ENCODE results near the gene COG3.
A peak's percentile ranks its signal among the peaks of the same experiment; 100 is the strongest.

COG3 gene

DNA sequence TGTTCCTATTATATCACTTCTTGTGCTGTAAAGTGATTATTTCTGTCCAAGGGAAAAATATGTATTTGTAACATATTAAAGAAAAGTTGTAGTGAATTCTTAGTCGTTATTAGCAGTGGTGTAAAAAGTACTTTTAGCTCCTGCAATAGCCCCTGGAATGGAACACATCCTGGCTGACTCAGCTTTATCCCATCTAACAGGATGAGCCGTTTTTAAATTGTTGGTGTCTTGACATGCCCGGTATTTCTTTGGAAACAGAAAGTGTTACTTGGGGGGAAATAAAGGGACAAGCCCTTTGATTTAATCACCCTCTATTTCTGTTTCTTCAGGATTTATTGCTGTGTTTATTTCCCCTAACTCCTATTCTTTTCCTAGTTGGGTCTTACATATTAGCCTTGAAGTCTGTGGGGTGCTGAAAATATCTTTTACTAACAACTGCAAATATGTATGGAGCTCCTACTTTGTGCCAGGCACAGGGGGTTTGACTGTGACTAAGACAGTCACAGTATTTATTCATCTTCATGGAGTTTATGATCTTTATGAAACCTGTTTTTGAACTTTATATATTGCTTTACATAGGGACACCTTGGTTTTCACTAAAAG is 17.9 kb downstream of the COG3 start:
- H3K4me3 ChIP-seq (ENCODE audit: low read depth, low read length) = no peak overlapping the region
- TF ChIP-seq, protein P1, sequence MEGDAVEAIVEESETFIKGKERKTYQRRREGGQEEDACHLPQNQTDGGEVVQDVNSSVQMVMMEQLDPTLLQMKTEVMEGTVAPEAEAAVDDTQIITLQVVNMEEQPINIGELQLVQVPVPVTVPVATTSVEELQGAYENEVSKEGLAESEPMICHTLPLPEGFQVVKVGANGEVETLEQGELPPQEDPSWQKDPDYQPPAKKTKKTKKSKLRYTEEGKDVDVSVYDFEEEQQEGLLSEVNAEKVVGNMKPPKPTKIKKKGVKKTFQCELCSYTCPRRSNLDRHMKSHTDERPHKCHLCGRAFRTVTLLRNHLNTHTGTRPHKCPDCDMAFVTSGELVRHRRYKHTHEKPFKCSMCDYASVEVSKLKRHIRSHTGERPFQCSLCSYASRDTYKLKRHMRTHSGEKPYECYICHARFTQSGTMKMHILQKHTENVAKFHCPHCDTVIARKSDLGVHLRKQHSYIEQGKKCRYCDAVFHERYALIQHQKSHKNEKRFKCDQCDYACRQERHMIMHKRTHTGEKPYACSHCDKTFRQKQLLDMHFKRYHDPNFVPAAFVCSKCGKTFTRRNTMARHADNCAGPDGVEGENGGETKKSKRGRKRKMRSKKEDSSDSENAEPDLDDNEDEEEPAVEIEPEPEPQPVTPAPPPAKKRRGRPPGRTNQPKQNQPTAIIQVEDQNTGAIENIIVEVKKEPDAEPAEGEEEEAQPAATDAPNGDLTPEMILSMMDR (IDR thresholded peaks at IDR 0.05; ENCODE audit: low read depth, low read length, missing control alignments) = no peak
- DNase-seq (ENCODE audit: low read depth) = no peak

DNA sequence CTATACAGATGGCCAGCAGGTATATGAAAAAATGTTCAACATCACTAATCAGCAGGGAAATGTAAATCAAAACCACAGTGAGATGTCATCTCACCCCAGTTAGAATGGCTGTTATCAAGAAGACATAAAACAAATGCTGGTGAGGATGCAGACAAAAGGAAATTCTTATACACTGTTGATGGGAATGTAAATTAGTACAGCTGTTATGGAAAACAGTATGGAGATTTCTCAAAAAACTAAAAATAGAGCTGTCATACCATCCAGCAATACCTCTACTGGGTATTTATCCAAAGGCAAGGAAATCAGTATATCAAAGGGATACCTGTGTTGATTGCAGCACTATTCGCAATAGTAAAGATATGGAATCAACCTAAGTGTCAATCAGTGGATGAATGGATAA is 22.9 kb downstream of the COG3 start:
- TF ChIP-seq, protein P1 (IDR thresholded peaks at IDR 0.05; ENCODE audit: low read depth, low read length, missing control alignments) = no peak
- no peak overlapping the region for H3K4me3 ChIP-seq (ENCODE audit: low read depth, low read length)
- no peak for DNase-seq (ENCODE audit: low read depth)

DNA sequence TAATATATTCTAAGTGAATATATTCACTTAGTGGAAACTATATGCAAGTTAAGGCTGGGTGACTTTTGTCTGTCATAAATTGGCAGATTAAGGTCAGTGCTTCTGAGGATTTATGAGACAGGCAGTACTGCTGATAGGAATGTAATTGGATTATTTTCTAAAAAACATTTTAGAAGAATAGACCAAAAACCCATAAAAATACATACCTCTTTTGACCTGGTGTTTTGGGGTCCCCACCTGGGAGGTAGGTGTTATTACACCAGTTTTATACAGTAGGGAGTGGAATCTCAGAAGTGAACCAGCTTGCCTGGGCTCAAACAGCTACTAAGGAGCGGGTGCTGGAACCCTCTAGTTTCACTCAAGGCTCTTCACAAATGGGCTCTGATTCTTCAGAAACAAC is 25.3 kb downstream of the COG3 start:
- no peak for DNase-seq (ENCODE audit: low read depth)
- H3K4me3 ChIP-seq (ENCODE audit: low read depth, low read length) = no peak overlapping the region
- TF ChIP-seq, protein P1 (IDR thresholded peaks at IDR 0.05; ENCODE audit: low read depth, low read length, missing control alignments) = peak; percentile 53

DNA sequence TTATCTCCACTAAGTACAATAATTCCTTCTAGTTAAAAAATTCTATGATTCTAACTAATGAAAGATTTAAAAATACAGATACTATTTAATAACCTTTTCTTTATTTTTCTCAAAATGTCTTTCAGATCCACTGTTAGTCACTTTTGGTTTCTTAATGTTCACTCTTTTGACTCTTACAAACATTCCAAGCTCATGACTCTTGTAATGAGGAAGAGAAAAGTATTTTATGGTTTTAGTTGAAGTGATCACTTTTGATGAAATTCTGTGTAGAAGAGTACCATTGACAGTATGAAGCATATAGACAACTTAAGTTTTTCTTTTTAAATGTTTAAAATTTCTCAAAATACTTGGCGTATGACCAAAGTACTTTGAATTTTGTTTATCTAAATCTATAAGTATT is 27.8 kb downstream of the COG3 start:
- no peak overlapping the region for H3K4me3 ChIP-seq (ENCODE audit: low read depth, low read length)
- TF ChIP-seq, protein P1 (IDR thresholded peaks at IDR 0.05; ENCODE audit: low read depth, low read length, missing control alignments) = no peak
- DNase-seq (ENCODE audit: low read depth) = no peak

DNA sequence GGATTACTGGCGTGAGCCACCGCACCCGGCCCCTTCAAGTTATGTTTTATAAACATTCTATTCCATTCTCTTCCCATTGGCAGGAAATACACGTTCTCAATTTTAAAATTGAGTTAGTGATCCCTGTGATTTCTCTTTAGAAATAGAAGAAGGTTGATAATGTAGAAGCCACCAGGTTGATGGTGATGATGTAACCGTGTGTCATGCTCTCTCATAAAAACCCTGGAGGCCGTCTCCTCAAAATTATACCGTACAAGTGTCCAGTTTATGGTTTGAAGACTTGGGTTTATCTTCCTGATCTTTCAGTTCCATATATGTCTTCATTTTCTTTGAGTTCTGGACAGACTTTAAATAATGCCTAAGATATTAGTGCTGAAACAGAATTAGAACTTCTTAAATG is 32.2 kb downstream of the COG3 start:
- TF ChIP-seq, protein P1 (IDR thresholded peaks at IDR 0.05; ENCODE audit: low read depth, low read length, missing control alignments) = no peak
- no peak for DNase-seq (ENCODE audit: low read depth)
- no peak overlapping the region for H3K4me3 ChIP-seq (ENCODE audit: low read depth, low read length)

DNA sequence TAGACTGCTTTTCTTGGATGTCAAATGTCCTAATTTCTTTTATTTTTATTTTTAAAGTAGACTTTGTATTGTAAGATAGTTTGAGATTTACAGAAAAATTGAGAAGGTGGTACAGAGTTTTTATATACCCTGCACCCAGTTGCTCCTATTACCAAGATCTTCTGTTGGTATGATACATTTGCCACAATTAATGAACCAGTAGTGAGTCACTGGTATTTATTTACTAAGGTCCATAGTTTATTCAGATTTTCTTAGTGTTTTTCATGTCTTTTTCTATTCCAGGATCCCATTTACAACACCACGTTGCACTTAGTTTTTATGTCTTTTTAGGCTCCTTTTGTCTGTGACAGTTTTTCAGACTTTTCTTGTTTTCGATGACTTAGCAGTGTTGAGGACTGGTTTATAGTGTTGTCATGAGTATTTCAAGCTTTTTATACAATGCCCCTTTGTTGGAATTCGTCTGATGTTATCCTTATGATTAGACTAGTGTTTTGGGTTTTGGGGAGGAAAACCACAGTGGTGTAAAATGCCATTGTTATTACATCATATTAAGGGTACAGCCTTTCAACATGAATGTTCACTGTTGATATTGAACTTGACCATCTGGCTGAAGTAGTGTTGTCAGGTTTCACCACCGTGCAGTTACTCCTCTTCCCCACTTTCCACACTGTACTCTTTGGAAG is 35.9 kb downstream of the COG3 start:
- H3K4me3 ChIP-seq (ENCODE audit: low read depth, low read length) = no peak overlapping the region
- TF ChIP-seq, protein P1 (IDR thresholded peaks at IDR 0.05; ENCODE audit: low read depth, low read length, missing control alignments) = no peak
- no peak for DNase-seq (ENCODE audit: low read depth)

DNA sequence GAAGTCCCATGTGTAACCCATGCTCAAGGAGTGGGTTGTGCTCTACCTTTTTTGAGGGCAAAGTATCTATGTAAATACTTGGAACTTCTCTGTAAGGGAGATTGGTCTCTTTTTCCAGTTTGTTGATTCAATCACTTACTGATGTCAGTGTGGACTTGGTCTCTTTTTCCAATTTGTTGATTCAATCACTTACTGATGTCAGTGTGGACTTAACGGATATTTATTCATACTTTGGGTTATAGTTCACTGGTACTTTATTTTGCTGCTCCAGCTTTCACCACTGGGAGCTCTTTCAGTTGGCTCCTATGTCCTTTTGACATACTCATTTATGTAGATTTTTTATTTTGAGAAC is 36.4 kb downstream of the COG3 start:
- H3K4me3 ChIP-seq (ENCODE audit: low read depth, low read length) = no peak overlapping the region
- TF ChIP-seq, protein P1 (IDR thresholded peaks at IDR 0.05; ENCODE audit: low read depth, low read length, missing control alignments) = no peak
- DNase-seq (ENCODE audit: low read depth) = no peak

Data from GM12864 (cell line).